HG03575 (cell line): Measurements from ENCODE around the gene SLC6A15.

ENCODE experiments used
- ATAC-seq: cut with Tn5 transposase; IDR thresholded peaks from one replicate; pipeline ENCODE4 v1.9.1; 2021; ENCODE audit not compliant: unreplicated experiment, insufficient number of reproducible peaks, low FRiP score; ENCODE audit errors: extremely low read depth

Gene SLC6A15

GRCh38 chr12:84912198-84913128 is at the start of gene SLC6A15:
Gene SLC6A15 (minus strand): TSS chr12:84912799. CDS start chr12:84892120, 20,679 bp downstream.
- ATAC-seq, result no peak

GRCh38 chr12:84960918-84961317 is 48.3 kb upstream of the SLC6A15 start:
- no peak for ATAC-seq

GRCh38 chr12:84955298-84955697 is 42.7 kb upstream of the SLC6A15 start:
- no peak for ATAC-seq

- no peak for ATAC-seq
These were observed 41.8 kb upstream of the SLC6A15 start for GRCh38 chr12:84954415-84954814.

GRCh38 chr12:84950971-84951546 is 38.5 kb upstream of the SLC6A15 start:
- no peak for ATAC-seq

GRCh38 chr12:84946753-84947152 is 34.2 kb upstream of the SLC6A15 start:
- ATAC-seq, result no peak

- ATAC-seq, result no peak
These were observed 24.8 kb upstream of the SLC6A15 start for GRCh38 chr12:84937415-84937814.

- ATAC-seq, result no peak
These were observed 16.9 kb upstream of the SLC6A15 start for GRCh38 chr12:84929501-84929900.

- no peak for ATAC-seq
These were observed 12.4 kb upstream of the SLC6A15 start for GRCh38 chr12:84924981-84925380.

GRCh38 chr12:84922693-84923092 is 10.1 kb upstream of the SLC6A15 start:
- no peak for ATAC-seq

- ATAC-seq, result no peak
These were observed 7.7 kb upstream of the SLC6A15 start for GRCh38 chr12:84920331-84920730.

GRCh38 chr12:84919271-84919670 is 6.7 kb upstream of the SLC6A15 start:
- no peak for ATAC-seq

GRCh38 chr12:84913129-84913515 is 523 bp upstream of the SLC6A15 start:
- ATAC-seq, result no peak

- ATAC-seq, result no peak
These were observed 1.1 kb downstream of the SLC6A15 start for GRCh38 chr12:84911271-84912197.

GRCh38 chr12:84910549-84911241 is 1.9 kb downstream of the SLC6A15 start:
- no peak for ATAC-seq

- no peak for ATAC-seq
These were observed 8.5 kb downstream of the SLC6A15 start for GRCh38 chr12:84904051-84904450.

- ATAC-seq, result no peak
These were observed 21.3 kb downstream of the SLC6A15 start for GRCh38 chr12:84891106-84891838.

GRCh38 chr12:84889818-84890217 is 22.8 kb downstream of the SLC6A15 start:
- no peak for ATAC-seq
